SU-DHL-6 (cell line): ENCODE results near the gene USP6NL.
"Not testable (repeated sequence)": the region's sequence is repeated elsewhere in the genome, so short reads cannot be mapped to it uniquely, and the experiment has no call there.

Source experiments
- H2AFZ ChIP-seq: fragments of 200-600 bp; sonication (generic); 2 replicates; pipeline ENCODE4 v1.6.1; 2014; ENCODE audit warnings: low read depth, mild to moderate bottlenecking, moderate library complexity, mixed read lengths, antibody characterized with exemption, low read length; ENCODE audit not compliant: severe bottlenecking
- H3F3A ChIP-seq: fragments of 200-600 bp; shearing (Covaris generic); 2 replicates; pipeline ENCODE4 v1.6.0; 2016; ENCODE audit warnings: antibody characterized with exemption, mild to moderate bottlenecking; ENCODE audit not compliant: insufficient read depth
- H3K27ac ChIP-seq: fragments of 200-600 bp; sonication (generic); 2 replicates; pipeline ENCODE4 v1.5.1; 2016; ENCODE audit warnings: low read depth, mild to moderate bottlenecking, low read length, moderate library complexity, mixed read lengths
- H3K27me3 ChIP-seq: fragments of 200-600 bp; sonication (generic), shearing (Covaris generic); 2 replicates; pipeline ENCODE4 v1.6.0; 2014; ENCODE audit warnings: mild to moderate bottlenecking, low read length
- H3K36me3 ChIP-seq: fragments of 200-600 bp; sonication (generic); 2 replicates; pipeline ENCODE4 v1.6.1; 2014; ENCODE audit warnings: mild to moderate bottlenecking, low read length, mixed read lengths
- H3K4me2 ChIP-seq: fragments of 300-600, 200-600 bp; shearing (Covaris generic), sonication (generic); 2 replicates; pipeline ENCODE4 v1.6.0; 2014; ENCODE audit warnings: low read length, low read depth, mild to moderate bottlenecking; ENCODE audit not compliant: poor library complexity, severe bottlenecking
- H3K4me3 ChIP-seq: fragments of 200-600 bp; sonication (generic); 2 replicates; pipeline ENCODE4 v1.5.1; 2014; ENCODE audit warnings: antibody characterized with exemption, low read length, mild to moderate bottlenecking, mixed read lengths; ENCODE audit not compliant: insufficient read depth, poor library complexity, severe bottlenecking
- H3K79me2 ChIP-seq: fragments of 200-600 bp; sonication (generic); 2 replicates; pipeline ENCODE4 v1.6.1; 2014; ENCODE audit warnings: mild to moderate bottlenecking, low read length, moderate library complexity; ENCODE audit not compliant: insufficient read depth
- H3K9ac ChIP-seq: fragments of 200-600 bp; sonication (generic); 2 replicates; pipeline ENCODE4 v1.7.0; 2014; ENCODE audit warnings: mild to moderate bottlenecking, low read length
- H3K9me2 ChIP-seq: fragments of 200-600 bp; sonication (generic); replicated peaks from 2 replicates; pipeline ENCODE4 v1.6.1; 2014; ENCODE audit warnings: low read length; ENCODE audit not compliant: insufficient read depth
- H3K9me3 ChIP-seq: fragments of 200-600 bp; sonication (generic); 2 replicates; pipeline ENCODE4 v1.6.1; 2014; ENCODE audit warnings: low read length, mixed read lengths; ENCODE audit not compliant: insufficient read depth
- H4K20me1 ChIP-seq: fragments of 200-600 bp; sonication (generic); 2 replicates; pipeline ENCODE4 v1.6.1; 2014; ENCODE audit warnings: low read depth, mild to moderate bottlenecking, antibody characterized with exemption, low read length, moderate library complexity, mixed read lengths
- EZH2phosphoT487 ChIP-seq: fragments of 200-600 bp; sonication (generic), shearing (Covaris generic); conservative IDR thresholded peaks from 2 replicates; pipeline ENCODE4 v1.6.1; 2018; ENCODE audit warnings: mild to moderate bottlenecking, antibody characterized with exemption, low read length, moderate library complexity, mixed read lengths
- TF ChIP-seq, protein P1 (sequence below): fragments of 200-600 bp; sonication (generic); IDR thresholded peaks from one replicate; pipeline ENCODE4 v1.5.1; 2017; ENCODE audit warnings: antibody characterized with exemption, mild to moderate bottlenecking, low read length, moderate library complexity; ENCODE audit not compliant: insufficient read depth, poor library complexity, severe bottlenecking

USP6NL gene

DNA sequence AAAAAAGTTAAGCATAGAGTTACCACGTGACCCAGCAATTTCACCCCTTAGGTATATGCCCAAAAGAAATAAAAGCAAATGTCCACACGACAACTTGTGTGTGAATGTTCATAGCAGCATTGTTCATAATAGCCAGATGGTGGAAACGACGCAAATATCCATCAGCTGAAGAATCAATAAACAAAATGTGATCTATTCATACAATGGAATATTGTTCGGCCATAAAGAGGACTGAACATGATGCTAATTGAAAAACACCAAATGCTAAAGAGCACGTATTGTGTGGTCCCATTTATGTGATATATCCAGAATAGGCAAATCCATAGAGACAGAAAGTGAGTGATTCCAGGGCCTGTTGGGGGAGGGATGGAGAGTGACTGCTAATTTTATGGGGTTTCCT is 18.3 kb upstream of the USP6NL start:
- H3K4me2 ChIP-seq = no peak overlapping the region
- no peaks in the 10 kb centered on the region for H3K79me2 ChIP-seq
- H3F3A ChIP-seq = peaks cover 10% of the 10 kb centered on the region; the same call in 1 of the 2 replicates
- H3K27me3 ChIP-seq = no peaks in the 10 kb centered on the region
- no peak overlapping the region for H3K4me3 ChIP-seq
- no peak overlapping the region for H2AFZ ChIP-seq
- no peaks in the 10 kb centered on the region for H3K9me2 ChIP-seq
- H3K9ac ChIP-seq = no peak overlapping the region
- H3K27ac ChIP-seq = no peak overlapping the region
- no peaks in the 10 kb centered on the region for H3K9me3 ChIP-seq
- TF ChIP-seq EZH2phosphoT487 = no peak
- TF ChIP-seq, protein P1, sequence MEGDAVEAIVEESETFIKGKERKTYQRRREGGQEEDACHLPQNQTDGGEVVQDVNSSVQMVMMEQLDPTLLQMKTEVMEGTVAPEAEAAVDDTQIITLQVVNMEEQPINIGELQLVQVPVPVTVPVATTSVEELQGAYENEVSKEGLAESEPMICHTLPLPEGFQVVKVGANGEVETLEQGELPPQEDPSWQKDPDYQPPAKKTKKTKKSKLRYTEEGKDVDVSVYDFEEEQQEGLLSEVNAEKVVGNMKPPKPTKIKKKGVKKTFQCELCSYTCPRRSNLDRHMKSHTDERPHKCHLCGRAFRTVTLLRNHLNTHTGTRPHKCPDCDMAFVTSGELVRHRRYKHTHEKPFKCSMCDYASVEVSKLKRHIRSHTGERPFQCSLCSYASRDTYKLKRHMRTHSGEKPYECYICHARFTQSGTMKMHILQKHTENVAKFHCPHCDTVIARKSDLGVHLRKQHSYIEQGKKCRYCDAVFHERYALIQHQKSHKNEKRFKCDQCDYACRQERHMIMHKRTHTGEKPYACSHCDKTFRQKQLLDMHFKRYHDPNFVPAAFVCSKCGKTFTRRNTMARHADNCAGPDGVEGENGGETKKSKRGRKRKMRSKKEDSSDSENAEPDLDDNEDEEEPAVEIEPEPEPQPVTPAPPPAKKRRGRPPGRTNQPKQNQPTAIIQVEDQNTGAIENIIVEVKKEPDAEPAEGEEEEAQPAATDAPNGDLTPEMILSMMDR = no peak
- no peaks in the 10 kb centered on the region for H3K36me3 ChIP-seq
- no peaks in the 10 kb centered on the region for H4K20me1 ChIP-seq

DNA sequence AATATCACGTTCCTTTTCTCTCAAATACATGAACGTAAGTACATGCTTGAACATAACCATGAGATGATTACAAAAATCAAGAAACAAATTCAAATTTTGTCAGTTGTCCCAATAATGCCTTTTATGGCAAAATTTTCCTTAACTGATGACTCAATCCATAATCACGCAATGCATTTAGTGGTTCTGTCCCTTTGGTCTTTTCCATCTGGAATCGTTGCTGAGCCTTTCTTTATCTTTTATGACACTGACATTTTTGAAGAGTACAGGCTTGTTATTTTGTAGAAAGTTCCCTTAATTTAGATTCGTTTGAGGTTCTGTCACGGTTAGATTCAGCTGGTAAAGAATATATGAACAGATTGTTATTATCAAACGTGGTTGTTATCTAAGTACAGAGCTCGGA is 16.5 kb upstream of the USP6NL start:
- H3F3A ChIP-seq = peaks cover 15% of the 10 kb centered on the region; the same call in 1 of the 2 replicates
- H3K9me2 ChIP-seq, H3K4me3 ChIP-seq, H3K9ac ChIP-seq, H3K79me2 ChIP-seq, H3K36me3 ChIP-seq, H3K4me2 ChIP-seq, H2AFZ ChIP-seq, H3K9me3 ChIP-seq, H4K20me1 ChIP-seq, H3K27ac ChIP-seq, H3K27me3 ChIP-seq: not testable (repeated sequence)

- H2AFZ ChIP-seq = peak overlapping the region; percentile 7
- no peaks in the 10 kb centered on the region for H3K9me2 ChIP-seq
- peak overlapping the region; percentile 42 for H3K4me2 ChIP-seq
- no peak overlapping the region for H3K4me3 ChIP-seq
- H3K79me2 ChIP-seq = no peaks in the 10 kb centered on the region
- H3K36me3 ChIP-seq = no peaks in the 10 kb centered on the region
- H3K27ac ChIP-seq = peak overlapping the region; percentile 43
- peaks cover 9% of the 10 kb centered on the region; the same call in 1 of the 2 replicates for H3F3A ChIP-seq
- H3K27me3 ChIP-seq = no peaks in the 10 kb centered on the region
- TF ChIP-seq EZH2phosphoT487 = no peak
- TF ChIP-seq, protein P1 = no peak
- H3K9me3 ChIP-seq = no peaks in the 10 kb centered on the region
- H4K20me1 ChIP-seq = no peaks in the 10 kb centered on the region
- H3K9ac ChIP-seq = peak overlapping the region; percentile 23; the same call in 1 of the 2 replicates
Measured at GRCh38 chr10:11626071-11626470, 14.6 kb upstream of the USP6NL start.

GRCh38 chr10:11625019-11625735 is 13.7 kb upstream of the USP6NL start:
- no peaks in the 10 kb centered on the region for H3K36me3 ChIP-seq
- peak overlapping the region; percentile 23; the same call in 1 of the 2 replicates for H3K9ac ChIP-seq
- H3K27me3 ChIP-seq = no peaks in the 10 kb centered on the region
- H3K9me2 ChIP-seq = no peaks in the 10 kb centered on the region
- H3K4me3 ChIP-seq = peak overlapping the region; percentile 9
- peak overlapping the region; percentile 42 for H3K4me2 ChIP-seq
- H3K79me2 ChIP-seq = no peaks in the 10 kb centered on the region
- no peaks in the 10 kb centered on the region for H4K20me1 ChIP-seq
- peak overlapping the region; percentile 43 for H3K27ac ChIP-seq
- H3K9me3 ChIP-seq = no peaks in the 10 kb centered on the region
- TF ChIP-seq, protein P1 = no peak
- TF ChIP-seq EZH2phosphoT487 = no peak
- peak overlapping the region; percentile 7 for H2AFZ ChIP-seq
- H3F3A ChIP-seq = peaks cover 6% of the 10 kb centered on the region; the same call in 1 of the 2 replicates
